ENCODE measurements around the gene CHST11. TPM values are rescaled to one million over a fixed set of nuclear protein-coding genes. Genes with fewer than 3 reads are reported as not detected.
A peak's percentile ranks its signal among the peaks of the same experiment; 100 is the strongest.

Gene CHST11
- total and polyA plus RNA-seq, 10 of the 15 experiments (the other 5 are each of a cell fraction or from before 2014, with no cell fraction given), result 1.9 to 38.1 (median 17.2) TPM

GRCh38 chr12:104519190-104520019 is 62.7 kb downstream of the CHST11 start (continued):
- TF ChIP-seq ZNF592 (IDR thresholded peaks at IDR 0.05) (no peak), SREBF2 (IDR thresholded peaks at IDR 0.05; ENCODE audit: low read length) (no peak), ZNF217 (IDR thresholded peaks at IDR 0.05) (no peak), EP300 (IDR thresholded peaks at IDR 0.05; ENCODE audit: borderline replicate concordance in 1 of 2, control insufficient read depth in 1 of 2, low read depth in 2 of 2, low read length in 2 of 2) (peak; percentile 30 to 54; a peak in 2 of 4 replicates), RBBP5 (conservative IDR thresholded peaks at IDR 0.05) (no peak), BCL11A (IDR thresholded peaks at IDR 0.05; ENCODE audit: low read depth, low read length) (peak; percentile 48; the same call in 1 of the 2 replicates), WRNIP1 (IDR thresholded peaks at IDR 0.05; ENCODE audit: borderline replicate concordance, low read depth, low read length) (no peak), RUNX3 (IDR thresholded peaks at IDR 0.05; ENCODE audit: low read length) (peak; percentile 46), SMAD1 (IDR thresholded peaks at IDR 0.05; ENCODE audit: low read depth, partially characterized antibody) (no peak), DPF2 (IDR thresholded peaks at IDR 0.05) (peak; percentile 25; the same call in 1 of the 2 replicates), SUZ12 (IDR thresholded peaks at IDR 0.05; ENCODE audit: unreplicated experiment) (no peak), NR2C1 (IDR thresholded peaks at IDR 0.05) (no peak), IKZF1 (conservative IDR thresholded peaks at IDR 0.05) (peak; percentile 9), PAX5 (IDR thresholded peaks at IDR 0.05; ENCODE audit: borderline replicate concordance, low read depth, low read length) (0 out of 2 replicates have a peak, but pooled peaks have one; percentile 33), SIX5 (IDR thresholded peaks at IDR 0.05; ENCODE audit: low read depth, low read length, severe bottlenecking) (no peak), CREM (IDR thresholded peaks at IDR 0.05; ENCODE audit: low read depth) (no peak), SIN3A (IDR thresholded peaks at IDR 0.05; ENCODE audit: low read depth, low read length) (no peak), MEF2A (IDR thresholded peaks at IDR 0.05; ENCODE audit: insufficient read depth, low read depth, low read length) (no peak)
- TF ChIP-seq, protein P1, sequence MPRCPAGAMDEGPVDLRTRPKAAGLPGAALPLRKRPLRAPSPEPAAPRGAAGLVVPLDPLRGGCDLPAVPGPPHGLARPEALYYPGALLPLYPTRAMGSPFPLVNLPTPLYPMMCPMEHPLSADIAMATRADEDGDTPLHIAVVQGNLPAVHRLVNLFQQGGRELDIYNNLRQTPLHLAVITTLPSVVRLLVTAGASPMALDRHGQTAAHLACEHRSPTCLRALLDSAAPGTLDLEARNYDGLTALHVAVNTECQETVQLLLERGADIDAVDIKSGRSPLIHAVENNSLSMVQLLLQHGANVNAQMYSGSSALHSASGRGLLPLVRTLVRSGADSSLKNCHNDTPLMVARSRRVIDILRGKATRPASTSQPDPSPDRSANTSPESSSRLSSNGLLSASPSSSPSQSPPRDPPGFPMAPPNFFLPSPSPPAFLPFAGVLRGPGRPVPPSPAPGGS (IDR thresholded peaks at IDR 0.05; ENCODE audit: borderline replicate concordance, insufficient read depth, low read depth, low read length, poor library complexity, severe bottlenecking), result no peak
- TF ChIP-seq, protein P2, sequence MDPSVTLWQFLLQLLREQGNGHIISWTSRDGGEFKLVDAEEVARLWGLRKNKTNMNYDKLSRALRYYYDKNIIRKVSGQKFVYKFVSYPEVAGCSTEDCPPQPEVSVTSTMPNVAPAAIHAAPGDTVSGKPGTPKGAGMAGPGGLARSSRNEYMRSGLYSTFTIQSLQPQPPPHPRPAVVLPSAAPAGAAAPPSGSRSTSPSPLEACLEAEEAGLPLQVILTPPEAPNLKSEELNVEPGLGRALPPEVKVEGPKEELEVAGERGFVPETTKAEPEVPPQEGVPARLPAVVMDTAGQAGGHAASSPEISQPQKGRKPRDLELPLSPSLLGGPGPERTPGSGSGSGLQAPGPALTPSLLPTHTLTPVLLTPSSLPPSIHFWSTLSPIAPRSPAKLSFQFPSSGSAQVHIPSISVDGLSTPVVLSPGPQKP (IDR thresholded peaks at IDR 0.05; ENCODE audit: low read depth, low read length), result no peak
- TF ChIP-seq, protein P3, sequence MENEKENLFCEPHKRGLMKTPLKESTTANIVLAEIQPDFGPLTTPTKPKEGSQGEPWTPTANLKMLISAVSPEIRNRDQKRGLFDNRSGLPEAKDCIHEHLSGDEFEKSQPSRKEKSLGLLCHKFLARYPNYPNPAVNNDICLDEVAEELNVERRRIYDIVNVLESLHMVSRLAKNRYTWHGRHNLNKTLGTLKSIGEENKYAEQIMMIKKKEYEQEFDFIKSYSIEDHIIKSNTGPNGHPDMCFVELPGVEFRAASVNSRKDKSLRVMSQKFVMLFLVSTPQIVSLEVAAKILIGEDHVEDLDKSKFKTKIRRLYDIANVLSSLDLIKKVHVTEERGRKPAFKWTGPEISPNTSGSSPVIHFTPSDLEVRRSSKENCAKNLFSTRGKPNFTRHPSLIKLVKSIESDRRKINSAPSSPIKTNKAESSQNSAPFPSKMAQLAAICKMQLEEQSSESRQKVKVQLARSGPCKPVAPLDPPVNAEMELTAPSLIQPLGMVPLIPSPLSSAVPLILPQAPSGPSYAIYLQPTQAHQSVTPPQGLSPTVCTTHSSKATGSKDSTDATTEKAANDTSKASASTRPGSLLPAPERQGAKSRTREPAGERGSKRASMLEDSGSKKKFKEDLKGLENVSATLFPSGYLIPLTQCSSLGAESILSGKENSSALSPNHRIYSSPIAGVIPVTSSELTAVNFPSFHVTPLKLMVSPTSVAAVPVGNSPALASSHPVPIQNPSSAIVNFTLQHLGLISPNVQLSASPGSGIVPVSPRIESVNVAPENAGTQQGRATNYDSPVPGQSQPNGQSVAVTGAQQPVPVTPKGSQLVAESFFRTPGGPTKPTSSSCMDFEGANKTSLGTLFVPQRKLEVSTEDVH (IDR thresholded peaks at IDR 0.05; ENCODE audit: low read depth, partially characterized antibody), result no peak
